ENCODE data around the gene ADGRB2.

DNA sequence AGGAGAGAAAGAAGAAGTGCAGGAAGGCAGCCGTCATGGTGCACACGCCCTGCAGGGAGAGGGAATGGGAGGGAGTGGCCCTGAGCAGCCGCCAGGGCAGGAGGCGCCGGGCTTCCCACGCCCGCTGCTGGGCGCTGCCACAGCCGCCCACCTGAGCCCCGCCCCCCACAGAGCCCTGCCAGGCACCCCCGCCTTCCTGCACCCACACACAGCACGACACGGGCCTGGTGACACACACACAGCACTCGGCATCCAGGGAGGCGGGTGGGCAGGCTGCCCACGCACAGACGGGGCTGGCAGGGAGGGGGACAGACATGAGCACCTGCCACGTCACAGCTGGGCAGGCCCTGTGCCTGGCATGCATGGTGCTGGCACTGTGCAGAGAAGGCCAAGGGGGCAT lies 27.5 kb downstream of the ADGRB2 start:
- TF ChIP-seq, protein P1, sequence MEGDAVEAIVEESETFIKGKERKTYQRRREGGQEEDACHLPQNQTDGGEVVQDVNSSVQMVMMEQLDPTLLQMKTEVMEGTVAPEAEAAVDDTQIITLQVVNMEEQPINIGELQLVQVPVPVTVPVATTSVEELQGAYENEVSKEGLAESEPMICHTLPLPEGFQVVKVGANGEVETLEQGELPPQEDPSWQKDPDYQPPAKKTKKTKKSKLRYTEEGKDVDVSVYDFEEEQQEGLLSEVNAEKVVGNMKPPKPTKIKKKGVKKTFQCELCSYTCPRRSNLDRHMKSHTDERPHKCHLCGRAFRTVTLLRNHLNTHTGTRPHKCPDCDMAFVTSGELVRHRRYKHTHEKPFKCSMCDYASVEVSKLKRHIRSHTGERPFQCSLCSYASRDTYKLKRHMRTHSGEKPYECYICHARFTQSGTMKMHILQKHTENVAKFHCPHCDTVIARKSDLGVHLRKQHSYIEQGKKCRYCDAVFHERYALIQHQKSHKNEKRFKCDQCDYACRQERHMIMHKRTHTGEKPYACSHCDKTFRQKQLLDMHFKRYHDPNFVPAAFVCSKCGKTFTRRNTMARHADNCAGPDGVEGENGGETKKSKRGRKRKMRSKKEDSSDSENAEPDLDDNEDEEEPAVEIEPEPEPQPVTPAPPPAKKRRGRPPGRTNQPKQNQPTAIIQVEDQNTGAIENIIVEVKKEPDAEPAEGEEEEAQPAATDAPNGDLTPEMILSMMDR (IDR thresholded peaks at IDR 0.05): no peak
- TF ChIP-seq EP300 (IDR thresholded peaks at IDR 0.05) (no peak), POLR2AphosphoS5 (IDR thresholded peaks at IDR 0.05) (no peak), POLR2A (IDR thresholded peaks at IDR 0.05) (no peak)

Data from suprapubic skin (tissue), 4 donors.